HG03108 (cell line): Measurements from ENCODE around the gene ST6GALNAC3.
"Not testable (repeated sequence)": the region's sequence is repeated elsewhere in the genome, so short reads cannot be mapped to it uniquely, and the experiment has no call there.

Experiments used
- ATAC-seq: cut with Tn5 transposase; IDR thresholded peaks from one replicate; pipeline ENCODE4 v1.9.1; 2021; ENCODE audit warnings: moderate library complexity; ENCODE audit not compliant: unreplicated experiment

ST6GALNAC3 gene

DNA sequence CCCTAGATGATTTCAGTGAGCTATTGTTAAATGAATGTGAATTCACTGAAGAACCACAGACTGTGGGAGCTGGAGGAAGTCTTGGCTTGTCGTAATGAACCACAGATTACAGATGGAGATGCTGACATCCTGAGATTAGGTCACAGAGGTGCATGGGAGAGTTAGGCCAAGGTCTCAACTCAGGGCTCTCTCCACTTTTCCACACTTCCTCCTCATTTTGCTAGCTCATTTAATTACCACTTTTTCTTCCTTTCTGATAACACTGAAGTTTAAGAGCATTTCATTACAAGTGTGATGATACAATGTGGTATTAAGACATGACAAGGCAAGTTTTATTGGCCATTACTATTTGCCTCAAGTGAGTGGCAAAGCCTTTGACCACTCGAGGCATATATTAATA is 30.8 kb downstream of the ST6GALNAC3 start:
- ATAC-seq: no peak

DNA sequence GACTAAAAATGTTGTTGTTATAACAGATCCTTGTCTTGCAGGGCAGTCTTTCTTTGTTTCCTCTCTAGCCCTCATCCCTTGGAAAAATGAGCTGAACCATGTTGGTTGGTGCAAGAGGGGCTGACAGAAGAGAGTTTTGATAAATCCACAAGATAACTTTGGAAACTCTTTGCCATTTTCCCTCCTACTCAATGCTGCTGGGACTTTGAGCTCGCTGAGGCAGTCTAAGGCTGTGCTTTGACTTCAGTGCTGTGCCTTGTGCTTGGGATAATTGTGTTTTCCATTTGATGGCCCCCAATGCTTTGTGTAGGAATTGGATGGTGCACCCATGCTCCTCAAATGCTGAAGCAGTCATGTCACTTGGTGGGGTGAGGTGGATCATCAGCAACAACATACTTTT is 31.7 kb downstream of the ST6GALNAC3 start:
- no peak for ATAC-seq

DNA sequence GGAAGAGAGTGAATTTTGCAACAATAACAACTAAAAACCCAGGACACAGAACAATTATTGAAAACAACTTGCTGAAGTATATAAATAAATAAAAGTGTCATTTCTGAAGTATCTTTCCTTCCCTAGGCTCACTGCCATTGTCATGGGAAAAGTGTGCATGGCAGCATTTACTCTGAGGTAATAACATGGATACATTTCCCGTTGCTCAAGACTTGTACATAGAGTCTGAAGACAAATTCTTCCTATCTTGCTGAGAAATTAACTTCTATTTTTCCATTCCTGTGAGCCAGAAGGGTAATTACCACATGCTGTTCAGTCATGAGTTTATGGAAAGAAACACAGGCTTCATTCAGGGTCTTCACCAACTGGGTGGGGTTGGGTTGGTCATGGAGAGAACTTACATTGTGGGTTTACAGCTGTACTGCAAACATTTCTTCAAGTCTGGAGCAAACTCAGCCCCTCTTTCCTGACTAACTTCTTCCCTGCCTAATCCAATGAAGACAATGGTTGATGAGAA is 32.2 kb downstream of the ST6GALNAC3 start:
- ATAC-seq: no peak

DNA sequence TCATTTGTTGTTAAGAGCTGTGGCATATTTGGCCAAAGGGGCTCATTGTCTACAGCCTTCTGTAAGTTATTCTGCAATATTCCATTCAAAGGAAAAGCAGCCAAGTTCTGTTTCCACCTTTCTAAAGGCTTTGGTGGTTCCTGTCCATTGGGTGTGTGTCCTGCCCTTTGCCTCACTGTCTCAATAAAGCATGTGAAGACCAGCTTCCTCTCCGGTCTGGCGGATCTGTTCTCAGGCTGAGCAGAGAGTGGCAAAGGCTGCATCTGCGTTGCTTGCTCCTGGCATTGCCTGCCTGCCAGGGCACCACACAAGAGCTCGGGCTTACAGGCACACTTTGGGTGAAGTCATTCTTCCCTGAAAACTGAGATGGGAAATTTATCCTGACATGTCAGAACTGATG is 34.9 kb downstream of the ST6GALNAC3 start:
- ATAC-seq: no peak

DNA sequence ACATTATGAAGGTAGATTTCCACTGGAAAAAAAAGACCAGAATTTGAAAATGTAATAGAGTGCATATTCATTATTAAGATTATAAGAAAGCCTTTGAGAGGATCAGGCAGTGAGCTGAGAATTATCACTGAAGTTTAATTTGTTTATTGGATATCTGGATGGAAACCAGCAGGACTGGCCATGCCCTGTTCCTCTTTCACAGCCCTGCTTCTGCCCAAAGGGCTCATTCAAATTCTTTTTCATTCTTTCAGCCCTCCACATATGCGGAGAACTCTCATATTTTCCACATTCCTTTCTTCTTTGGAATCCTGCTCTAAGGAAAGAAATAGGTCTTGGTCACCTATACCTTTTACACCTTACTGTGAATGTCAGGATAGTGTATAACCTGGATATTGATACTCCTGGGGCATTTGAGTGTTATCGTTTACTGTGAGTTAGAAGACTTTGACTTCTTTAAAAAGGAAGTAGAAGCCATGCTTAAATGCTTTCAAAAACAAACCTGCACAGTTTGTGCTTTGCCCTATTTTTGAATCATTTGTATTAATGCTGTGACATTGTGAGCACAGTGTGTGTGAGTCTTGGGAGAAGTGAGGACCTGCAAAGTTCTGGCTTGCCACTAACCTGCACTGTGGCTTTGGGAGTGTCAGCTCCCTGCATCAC is 35.5 kb downstream of the ST6GALNAC3 start:
- ATAC-seq: no peak

DNA sequence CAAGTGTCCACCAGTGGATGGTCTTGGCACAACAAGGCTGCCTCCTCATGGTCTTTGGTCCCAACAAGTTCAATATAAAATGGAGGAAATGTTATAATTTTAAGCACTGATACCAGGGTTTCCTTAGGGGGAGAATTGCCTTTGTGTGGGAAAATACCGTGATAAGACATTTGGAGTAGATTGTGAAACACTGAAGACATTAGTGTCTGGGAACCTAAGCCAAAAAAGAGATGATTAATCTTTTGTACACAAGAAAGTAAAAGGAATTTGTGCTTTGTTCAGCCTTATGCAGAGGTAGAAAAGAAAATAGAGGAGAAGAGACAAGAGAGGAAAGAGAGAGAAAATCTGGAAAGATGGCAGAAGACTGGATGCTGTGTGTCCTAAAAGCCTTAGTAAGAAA is 36.1 kb downstream of the ST6GALNAC3 start:
- no peak for ATAC-seq

DNA sequence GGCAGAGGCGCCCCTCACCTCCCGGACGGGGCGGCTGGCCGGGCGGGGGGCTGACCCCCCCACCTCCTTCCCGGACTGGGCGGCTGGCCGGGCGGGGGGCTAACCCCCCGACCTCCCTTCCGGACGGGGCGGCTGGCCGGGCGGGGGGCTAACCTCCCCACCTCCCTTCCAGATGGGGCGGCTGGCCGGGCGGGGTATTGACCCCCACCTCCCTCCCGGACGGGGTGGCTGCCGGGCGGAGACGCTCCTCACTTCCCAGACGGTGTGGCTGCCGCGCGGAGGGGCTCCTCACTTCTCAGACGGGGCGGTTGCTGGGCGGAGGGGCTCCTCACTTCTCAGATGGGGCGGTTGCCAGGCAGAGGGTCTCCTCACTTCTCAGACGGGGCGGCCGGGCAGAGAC is 37.8 kb downstream of the ST6GALNAC3 start:
- not testable (repeated sequence) for ATAC-seq

DNA sequence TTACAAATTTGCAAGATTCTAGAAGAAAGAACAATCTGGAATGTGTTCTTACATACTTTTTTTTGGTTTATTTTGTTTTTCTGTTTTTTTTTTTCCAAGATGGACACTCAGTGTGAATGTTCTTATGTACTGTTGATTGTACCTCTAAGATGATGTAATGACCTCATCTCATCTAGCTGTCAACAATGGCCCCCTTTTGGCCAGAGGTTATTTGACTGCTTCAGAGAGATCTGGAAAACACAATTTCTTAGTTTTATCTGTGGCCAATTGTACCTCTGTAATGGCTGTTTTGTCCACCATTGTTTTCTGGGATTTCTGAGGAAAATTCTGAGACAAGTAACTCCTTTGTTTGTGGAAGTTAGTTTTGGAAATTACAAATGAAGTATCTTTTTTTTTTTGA is 38.9 kb downstream of the ST6GALNAC3 start:
- ATAC-seq: no peak

DNA sequence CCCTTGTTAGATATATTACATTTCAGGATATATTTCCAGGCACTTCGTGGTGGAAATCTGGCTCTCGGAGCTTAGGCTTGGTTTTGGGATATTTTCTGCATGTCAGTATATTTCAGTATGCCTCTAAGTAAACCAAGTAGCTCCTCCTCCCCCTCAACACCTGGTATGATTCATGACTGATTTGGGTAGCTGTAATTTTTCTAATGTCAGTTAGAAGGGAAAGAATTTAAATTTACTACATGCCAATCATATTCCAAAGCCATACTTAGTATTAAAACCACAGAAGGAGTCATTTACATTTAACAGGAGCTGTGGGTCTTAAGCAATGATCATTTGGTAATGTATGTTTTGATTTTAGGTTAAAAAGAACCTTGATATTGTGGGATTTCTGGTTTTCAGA is 40.6 kb downstream of the ST6GALNAC3 start:
- no peak for ATAC-seq

DNA sequence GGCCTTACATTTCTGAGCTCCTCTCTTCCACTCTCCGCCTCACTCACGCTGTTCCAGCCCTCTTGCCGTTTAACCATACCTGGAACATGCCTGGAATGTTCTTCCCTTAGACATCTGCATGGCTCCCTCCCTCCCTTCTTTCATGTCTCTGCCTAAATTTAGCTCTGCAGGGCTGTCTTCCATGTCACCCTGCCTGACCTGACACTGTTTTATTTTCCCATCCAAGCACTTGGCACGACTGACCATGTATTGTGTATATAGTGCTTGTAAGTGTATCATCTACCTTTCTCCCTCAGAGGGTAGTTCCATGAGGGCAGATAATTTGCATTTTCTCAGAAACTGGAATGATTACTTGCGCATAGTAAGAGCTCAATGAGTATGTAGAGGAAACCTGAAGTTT is 47.3 kb downstream of the ST6GALNAC3 start:
- no peak for ATAC-seq

DNA sequence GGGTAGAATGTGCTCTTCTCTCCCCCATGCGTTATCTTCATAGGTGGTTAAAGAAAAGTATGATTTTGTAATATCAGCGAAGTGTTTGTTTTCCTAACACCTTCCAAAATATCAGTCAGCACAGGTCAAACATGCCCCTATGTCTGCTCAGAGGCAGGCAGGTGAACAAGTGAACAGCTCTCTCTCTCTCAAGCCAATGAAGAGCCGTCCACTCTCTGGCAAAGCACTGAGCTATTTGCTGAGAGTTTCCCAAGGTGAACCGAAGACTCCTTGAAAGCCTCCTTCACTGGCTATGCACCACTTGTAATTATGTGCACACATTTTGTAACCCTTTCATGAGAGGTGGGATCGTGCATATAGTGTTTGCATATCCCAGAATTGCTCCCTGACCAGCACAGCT is 47.7 kb downstream of the ST6GALNAC3 start:
- ATAC-seq: no peak

DNA sequence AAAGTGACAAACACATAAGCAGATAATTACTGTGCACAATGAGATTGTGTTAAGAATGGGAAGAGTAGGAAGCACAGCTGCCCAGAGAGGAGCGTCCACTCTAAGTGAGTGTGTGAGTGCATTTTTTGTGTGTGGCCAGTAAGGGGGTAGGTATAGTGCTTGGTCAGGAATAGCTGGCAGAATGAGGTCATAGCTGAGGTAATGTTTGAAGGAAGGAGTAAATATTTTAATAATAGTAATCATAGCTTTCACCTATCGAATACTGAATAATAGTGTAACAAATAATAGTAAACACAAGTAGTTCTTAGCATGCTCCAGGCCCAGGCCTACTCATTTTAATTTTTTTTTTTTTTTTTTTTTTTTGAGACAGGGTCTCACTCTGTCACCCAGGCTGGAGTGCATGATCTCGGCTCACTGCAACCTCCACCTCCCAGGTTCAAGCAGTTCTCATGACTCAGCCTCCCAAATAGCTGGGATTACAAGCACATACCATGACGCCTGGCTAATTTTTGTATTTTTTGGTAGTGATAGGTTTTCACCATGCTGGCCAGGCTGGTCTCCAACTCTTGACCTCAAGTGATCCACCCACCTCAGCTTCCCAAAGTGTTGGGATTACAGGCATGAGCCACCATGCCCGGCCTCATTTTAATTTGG is 49.0 kb downstream of the ST6GALNAC3 start:
- ATAC-seq: not testable (repeated sequence)

DNA sequence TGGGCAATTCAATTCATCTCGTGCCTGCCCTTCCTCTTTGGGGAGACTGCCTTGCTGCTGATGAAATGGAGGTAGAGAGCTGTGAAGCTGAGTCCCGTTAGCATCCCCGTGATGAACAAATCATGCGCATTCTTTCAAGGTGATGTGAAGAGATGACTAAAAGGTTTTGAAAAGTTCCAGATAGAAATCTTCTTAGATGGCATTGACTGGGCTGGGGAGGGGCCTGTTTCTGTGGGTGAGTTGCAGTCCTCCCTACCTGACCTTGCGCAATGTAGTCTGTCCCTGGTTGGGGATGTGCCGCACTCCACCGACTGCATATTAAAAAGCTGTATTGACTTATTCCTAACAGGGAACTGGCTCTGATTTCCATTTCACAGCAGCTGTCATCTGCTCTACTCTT is 49.6 kb downstream of the ST6GALNAC3 start:
- no peak for ATAC-seq

DNA sequence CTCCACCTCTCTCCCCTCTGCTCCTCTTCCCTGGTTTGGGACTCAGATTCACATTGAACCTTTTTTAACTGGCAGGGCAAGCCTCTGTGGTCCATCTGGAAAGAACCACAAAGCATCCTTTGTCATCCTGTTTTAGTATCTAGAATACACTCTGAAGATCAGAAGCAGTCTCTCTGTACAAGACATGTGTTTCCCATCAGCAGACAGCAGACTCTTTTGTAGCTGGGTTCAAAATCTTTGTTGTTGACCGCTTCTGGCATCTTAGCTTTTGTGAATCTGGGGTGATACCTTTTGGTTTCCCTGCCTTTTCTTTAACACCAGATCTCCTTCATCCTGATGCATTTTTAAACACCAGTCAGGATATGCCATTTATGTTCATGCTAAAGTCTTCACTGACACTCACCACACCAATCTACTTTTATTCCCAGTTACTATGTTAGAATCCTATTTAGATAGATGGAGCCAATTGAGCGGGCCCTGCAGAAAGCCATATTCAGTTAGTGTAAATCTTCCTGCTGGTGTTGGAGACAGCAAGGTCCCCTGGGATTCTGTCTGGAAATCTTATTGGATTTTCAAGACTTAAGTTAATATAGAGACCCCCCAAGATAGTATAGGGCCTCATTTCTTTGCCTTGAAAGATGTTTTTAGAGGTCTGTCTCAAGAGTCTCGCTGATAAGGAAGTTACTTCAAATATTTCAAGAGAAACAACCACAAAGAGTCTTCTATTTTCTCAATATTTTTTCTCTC is 51.1 kb downstream of the ST6GALNAC3 start:
- ATAC-seq: no peak

DNA sequence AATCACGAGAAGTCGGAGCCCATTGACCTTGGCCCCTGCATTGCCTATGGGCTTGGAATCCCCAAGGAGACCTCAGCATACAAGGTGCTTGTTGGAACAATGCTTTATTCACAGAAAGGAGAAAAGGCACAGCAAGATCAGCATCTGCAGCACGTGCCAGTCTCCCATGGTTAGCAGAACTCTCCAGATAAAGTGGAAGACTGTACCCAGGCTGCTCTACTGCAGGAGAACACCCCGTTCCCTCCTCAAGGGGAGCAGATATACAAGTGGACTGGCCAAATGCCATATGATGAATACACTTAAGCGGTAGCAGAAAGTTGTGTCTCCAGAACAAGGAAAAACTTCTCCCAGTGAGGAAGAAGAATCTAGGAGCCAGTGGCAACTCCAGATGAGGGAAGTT is 53.5 kb downstream of the ST6GALNAC3 start:
- ATAC-seq: no peak

DNA sequence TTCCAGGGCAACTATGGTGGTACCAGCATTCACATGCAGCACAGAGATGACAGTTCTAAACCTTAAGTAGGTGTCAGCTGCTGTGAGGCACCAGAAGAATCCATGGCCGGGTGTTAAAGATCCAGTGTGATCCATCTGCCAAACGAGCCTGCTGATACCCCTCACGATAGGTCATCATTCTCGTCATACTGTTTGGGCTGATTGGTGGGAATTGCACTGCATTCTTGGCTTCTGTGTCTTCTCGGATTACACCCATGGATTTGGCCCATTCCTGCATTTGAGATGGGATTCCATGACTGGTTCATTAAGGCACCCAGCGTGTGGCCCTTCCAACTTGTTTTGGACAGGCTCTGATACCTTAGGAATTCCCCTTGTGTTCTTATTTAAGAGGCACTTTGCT is 55.2 kb downstream of the ST6GALNAC3 start:
- ATAC-seq: no peak

DNA sequence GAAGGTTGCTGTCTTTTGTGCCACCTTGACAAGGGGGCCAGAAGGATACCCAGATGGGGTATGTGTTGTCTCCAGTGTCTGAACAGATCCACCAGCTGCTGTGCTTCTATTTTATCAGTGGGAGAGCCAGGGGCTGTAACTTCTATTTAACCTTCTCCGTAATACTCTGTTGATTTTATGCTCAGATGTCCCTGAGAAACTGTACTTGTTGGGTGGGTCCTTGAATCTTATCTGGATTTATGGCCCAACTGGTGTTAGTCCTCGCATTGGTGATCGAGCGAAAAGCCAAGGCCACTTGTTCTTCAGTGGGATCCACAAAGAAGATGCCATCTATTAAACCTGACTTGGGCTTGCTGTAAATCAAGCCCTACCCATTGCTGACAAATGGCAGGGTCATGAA is 56.4 kb downstream of the ST6GALNAC3 start:
- ATAC-seq: no peak

DNA sequence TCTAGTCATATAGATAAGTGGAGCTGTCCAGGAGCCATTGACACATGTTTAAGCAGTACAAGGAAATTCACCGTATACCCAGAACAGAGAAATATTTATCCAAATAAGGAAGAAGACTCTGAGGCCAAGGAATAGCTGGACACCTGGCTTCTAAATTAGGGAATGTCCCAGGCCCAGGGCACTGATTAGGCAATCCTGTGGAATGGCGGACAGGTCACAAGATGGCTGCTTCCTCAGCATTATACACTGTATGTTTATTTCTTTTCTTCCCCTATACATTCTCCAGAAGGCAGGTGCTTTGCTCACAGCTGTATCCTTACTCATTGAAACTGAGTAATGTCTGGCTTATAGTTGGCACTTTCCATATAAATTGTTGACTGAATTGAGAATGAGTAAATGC is 59.4 kb downstream of the ST6GALNAC3 start:
- ATAC-seq: no peak

DNA sequence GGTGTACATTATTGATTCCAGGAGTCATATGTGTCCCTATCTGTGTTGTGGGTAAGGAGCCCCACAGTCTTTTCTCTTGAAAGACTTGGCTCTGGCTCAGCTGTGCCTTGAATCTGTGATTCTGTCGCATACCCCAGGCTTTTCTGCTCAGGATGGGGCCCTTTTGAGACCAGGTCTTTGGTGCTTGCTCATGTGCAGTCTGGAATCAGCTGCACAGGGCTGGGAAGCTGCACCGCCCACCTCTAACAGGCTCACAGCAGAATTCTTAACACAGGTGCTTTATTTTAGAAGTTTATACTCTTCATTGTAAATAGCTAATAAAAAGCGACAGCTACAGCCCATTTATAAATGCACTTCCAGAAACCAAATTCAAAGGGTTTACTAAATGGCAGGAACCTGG is 61.3 kb downstream of the ST6GALNAC3 start:
- ATAC-seq: no peak

DNA sequence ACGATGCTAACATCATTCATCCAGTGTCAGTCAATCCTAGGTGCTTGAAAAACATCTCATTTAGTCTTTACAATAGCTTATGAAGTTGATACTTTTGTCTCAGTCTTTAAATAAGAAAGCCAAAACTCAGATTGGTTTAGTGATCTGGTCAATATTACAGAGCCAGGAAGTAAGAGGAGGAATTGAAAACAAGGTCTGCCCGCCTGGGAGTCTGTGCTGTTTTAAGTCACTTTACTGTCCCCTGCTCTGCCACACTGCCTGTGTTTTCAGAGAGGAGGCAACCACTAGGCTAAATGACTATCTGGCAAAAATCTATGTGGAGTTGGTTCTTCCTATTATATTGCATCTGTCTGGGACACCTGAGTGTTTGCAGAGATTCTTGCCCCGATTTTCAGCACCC is 62.3 kb downstream of the ST6GALNAC3 start:
- no peak for ATAC-seq

DNA sequence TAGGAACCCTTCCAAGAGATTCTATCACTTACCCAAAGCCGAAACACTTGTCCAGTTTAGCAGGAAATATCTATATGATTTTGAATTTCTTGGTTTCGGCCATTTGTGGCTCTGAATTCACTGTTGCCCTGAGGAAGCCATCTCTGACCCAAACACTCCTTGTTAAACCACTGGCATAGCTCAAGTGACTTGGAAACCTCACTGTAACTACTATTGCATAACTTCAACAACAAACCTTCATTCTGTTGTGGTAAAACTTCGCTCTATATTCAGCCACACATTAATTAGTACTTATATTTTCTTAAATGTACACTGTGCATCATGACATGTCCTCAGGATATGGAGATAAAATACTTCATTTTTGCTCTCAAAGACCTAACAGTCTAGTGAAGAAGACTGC is 63.2 kb downstream of the ST6GALNAC3 start:
- no peak for ATAC-seq

DNA sequence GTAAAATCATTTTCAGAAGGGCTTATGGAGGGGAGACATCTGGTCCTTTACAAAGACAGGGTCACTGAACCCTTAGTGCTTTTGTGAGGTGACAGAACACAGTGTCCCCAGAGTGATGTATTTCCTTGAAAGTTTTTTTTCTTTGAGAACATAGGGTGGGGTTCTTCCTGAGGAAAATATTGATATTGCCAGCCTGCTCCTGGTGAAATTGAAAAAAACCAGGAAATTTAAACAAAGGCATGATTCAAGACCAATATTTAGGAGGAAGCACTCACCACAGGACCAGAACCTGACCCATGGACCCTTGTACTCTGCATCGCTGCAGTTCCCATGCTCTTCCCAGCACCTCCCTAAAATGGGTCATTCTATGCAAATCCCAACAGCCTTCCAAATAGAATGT is 63.7 kb downstream of the ST6GALNAC3 start:
- ATAC-seq: no peak
